Effector memory CD4-positive, alpha-beta T cell (primary cell): ENCODE results near the gene SLC15A3.

Experiments
- DNase-seq, 3 donors: peaks; one replicate each; pipeline ENCODE4 v3.0.0-alpha.2; 2020
- H3K27ac ChIP-seq: 2 replicates; pipeline ENCODE4 v1.7.0; 2013; ENCODE audit warnings: mild to moderate bottlenecking, low read length, moderate library complexity; ENCODE audit not compliant: insufficient read depth, poor library complexity, severe bottlenecking
- H3K27me3 ChIP-seq: replicated peaks from 2 replicates; pipeline ENCODE4 v1.7.0; 2013; ENCODE audit warnings: mild to moderate bottlenecking, low read length; ENCODE audit not compliant: insufficient read depth, control insufficient read depth, poor library complexity, severe bottlenecking
- H3K36me3 ChIP-seq: 2 replicates; pipeline ENCODE4 v1.7.0; 2013; ENCODE audit warnings: mild to moderate bottlenecking, low read length, moderate library complexity; ENCODE audit not compliant: control insufficient read depth, insufficient read depth
- H3K4me1 ChIP-seq: 2 replicates; pipeline ENCODE4 v1.7.0; 2013; ENCODE audit warnings: low read length, mild to moderate bottlenecking; ENCODE audit not compliant: control insufficient read depth, insufficient read depth, poor library complexity, severe bottlenecking
- H3K4me3 ChIP-seq: 2 replicates; pipeline ENCODE4 v1.7.0; 2013; ENCODE audit warnings: low read length, low read depth, mild to moderate bottlenecking; ENCODE audit not compliant: insufficient read depth, poor library complexity, severe bottlenecking
- H3K9me3 ChIP-seq: 2 replicates; pipeline ENCODE4 v1.7.0; 2013; ENCODE audit warnings: mild to moderate bottlenecking, low read length, moderate library complexity; ENCODE audit not compliant: control insufficient read depth

Gene SLC15A3

DNA sequence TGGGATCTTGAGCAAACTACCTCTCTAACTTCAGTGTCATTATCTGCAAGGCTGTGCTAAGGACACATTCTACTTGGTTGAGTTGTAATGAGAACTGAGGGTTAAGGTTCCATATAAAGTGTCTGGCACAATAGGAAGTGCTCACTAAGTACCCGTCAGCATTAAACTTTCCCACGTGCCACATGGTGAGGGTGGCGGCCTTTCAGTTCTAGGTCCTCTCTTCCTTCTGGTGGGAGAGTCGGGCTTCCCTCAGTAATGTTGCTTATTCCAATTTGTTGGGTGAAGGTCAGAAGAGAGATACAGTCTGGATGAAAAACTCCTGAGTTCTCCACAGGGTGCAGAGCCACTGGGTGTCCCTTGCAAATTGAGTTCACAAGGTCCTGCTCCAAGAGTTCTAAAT is 14.9 kb upstream of the SLC15A3 start:
- Histone ChIP-seq H3K4me3 (no peak overlapping the region), H3K27me3 (no peaks in the 10 kb centered on the region), H3K36me3 (no peaks in the 10 kb centered on the region), H3K9me3 (no peaks in the 10 kb centered on the region), H3K4me1 (peaks cover 9% of the 10 kb centered on the region), H3K27ac (no peak overlapping the region)
- DNase-seq = no peak

DNA sequence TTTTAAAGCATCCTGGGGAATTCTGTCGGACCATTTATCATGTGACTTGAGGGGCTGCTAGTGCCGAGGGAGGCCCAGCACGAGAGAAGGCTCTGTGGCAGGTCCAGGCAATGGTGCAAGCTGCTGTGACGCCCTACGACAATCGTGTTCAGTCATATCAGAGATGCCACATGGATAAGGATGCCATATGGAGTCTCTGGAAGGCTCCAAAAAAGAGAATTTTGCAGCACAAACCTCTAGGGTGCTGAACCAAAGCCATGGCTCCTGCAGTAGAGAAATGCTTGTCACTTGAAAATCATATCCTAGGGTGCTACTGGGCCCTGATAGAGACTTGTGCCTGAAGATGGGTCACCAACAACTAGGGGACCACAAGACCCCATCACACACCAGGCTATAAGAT is 12.8 kb upstream of the SLC15A3 start:
- Histone ChIP-seq H3K27me3 (no peaks in the 10 kb centered on the region), H3K4me3 (no peak overlapping the region), H3K9me3 (no peaks in the 10 kb centered on the region), H3K36me3 (no peaks in the 10 kb centered on the region), H3K4me1 (no peaks in the 10 kb centered on the region), H3K27ac (no peak overlapping the region)
- DNase-seq = no peak

DNA sequence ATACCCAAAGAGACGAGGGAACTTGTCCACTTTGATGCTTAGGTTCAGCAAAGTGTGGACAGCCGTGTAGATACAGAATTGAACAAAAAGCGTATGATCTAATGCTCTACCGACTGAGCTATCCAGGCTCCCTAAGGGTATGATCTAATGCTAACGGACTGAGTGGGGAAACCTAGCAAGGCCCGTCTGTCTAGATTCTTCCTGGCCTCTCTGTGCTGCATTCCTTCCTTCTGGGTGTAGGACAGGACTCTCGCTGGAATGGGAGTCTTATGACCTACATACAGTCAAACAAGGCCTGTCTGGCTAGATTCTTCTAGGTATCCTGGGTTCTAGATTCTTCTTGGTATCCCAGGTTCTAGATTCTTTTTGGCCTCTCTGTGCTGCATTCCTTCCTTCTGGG is 8.4 kb upstream of the SLC15A3 start:
- DNase-seq = no peak
- Histone ChIP-seq H3K27ac (no peak overlapping the region), H3K36me3 (no peaks in the 10 kb centered on the region), H3K27me3 (no peaks in the 10 kb centered on the region), H3K4me3 (no peak overlapping the region), H3K4me1 (no peaks in the 10 kb centered on the region), H3K9me3 (no peaks in the 10 kb centered on the region)

DNA sequence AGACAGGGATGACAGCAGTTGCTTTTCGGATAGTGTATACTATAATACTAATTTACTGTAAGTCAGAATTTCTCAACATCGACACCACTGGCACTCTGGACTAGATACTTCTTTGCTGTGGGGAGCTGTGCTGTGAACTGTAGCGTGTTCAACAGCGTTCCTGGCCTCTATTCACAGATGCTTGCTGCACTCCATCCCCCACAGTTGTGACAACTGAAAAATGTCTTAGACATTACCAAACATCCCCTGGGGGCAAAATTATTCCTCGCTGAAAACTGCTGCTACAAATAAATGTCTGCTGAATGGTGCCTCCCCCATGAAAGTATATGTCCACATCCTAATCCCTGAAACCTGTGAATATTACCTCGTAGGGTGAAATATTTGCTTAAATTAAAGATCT is 7.5 kb upstream of the SLC15A3 start:
- no peaks in the 10 kb centered on the region for H3K9me3 ChIP-seq
- no peak overlapping the region for H3K27ac ChIP-seq
- H3K36me3 ChIP-seq = no peaks in the 10 kb centered on the region
- no peak overlapping the region for H3K4me3 ChIP-seq
- no peaks in the 10 kb centered on the region for H3K27me3 ChIP-seq
- DNase-seq = no peak
- no peaks in the 10 kb centered on the region for H3K4me1 ChIP-seq

DNA sequence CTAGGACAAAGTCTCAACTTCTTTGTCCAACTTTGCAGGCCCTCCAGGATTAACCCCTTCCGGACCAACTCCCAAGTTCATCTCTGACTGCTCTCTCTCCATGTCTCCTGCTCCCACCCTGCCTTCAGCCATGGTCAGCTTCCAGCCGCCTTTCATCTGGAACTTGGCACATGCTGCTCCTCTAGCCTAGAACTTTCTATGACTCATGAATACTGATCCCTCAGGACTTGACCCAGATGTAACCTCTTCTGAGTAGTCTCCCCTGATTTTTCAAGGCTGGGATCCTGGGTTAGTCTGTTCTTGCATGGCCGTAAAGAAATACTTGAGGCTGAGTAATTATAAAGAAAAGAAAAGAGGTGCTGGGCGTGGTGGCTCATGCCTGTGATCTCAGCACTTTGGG is 5.2 kb upstream of the SLC15A3 start:
- Histone ChIP-seq H3K9me3 (no peaks in the 10 kb centered on the region), H3K4me3 (no peak overlapping the region), H3K27me3 (peaks cover 5% of the 10 kb centered on the region), H3K27ac (no peak overlapping the region), H3K36me3 (no peaks in the 10 kb centered on the region), H3K4me1 (peaks cover 7% of the 10 kb centered on the region)
- DNase-seq = no peak

DNA sequence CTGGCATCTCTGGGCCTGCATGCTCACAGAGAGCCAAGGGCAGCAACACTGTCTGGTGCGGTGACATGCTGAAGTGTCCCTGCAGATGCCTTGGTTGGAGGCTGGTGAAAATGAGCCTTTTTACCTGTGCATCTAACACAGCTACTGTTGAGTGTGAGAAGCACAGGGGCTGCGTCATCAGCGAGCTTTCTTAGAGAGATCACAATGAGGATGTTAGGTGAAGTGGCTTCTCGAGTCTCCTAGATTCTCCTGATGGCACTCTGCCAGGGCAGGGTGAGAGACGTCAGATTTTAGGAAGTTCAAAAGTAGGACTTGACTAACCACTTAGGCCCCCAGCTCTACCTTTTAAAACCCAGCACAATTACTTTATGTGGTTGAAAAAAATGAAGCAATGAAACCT is 3.6 kb upstream of the SLC15A3 start:
- H3K36me3 ChIP-seq = no peaks in the 10 kb centered on the region
- no peak overlapping the region for H3K27ac ChIP-seq
- DNase-seq = no peak
- no peaks in the 10 kb centered on the region for H3K9me3 ChIP-seq
- no peak overlapping the region for H3K4me3 ChIP-seq
- H3K4me1 ChIP-seq = peaks cover 18% of the 10 kb centered on the region
- H3K27me3 ChIP-seq = peaks cover 14% of the 10 kb centered on the region

DNA sequence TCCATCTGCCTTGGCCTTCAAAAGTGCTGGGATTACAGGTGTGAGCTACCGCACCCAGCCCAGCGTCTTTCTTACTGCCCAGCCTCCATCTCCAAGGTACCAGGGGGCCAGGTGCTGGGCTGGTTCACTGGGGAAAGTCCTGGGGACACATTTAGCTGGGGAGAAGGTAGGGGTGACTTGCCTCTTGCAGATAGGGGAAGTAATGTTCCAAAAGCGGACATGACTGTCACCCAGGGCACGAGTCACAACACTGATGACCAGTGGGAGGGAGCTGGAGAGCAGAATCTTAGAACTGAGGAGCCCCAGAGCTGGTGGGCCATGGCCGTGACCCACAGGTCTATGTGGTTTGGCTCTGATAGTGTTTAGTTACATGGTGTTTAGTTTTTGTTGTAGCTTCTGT is 2.4 kb upstream of the SLC15A3 start:
- peaks cover 14% of the 10 kb centered on the region for H3K27me3 ChIP-seq
- H3K9me3 ChIP-seq = no peaks in the 10 kb centered on the region
- DNase-seq = no peak
- no peak overlapping the region for H3K4me3 ChIP-seq
- no peak overlapping the region for H3K27ac ChIP-seq
- H3K36me3 ChIP-seq = no peaks in the 10 kb centered on the region
- peaks cover 18% of the 10 kb centered on the region for H3K4me1 ChIP-seq

DNA sequence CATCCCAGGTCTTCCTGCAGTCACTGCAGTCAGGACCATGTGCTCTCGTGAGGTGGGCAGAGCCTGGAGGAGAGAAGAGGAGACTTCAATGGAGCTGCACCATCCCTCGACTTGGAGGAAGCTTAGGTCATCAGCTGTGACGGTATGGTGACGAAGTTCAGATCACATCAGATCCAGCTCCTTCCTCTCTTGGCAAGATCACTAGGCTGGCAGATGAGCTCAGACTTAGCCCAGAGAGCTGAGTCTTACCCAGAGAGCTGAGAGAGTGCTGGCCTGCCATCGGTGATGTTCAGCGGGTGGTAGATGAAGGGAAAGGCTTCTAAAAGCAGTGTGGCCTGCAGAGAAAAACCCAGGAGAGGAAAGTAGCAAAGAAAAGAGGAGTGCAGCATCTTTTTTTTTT is 1.8 kb upstream of the SLC15A3 start:
- H3K27me3 ChIP-seq = peaks cover 14% of the 10 kb centered on the region
- H3K4me3 ChIP-seq = no peak overlapping the region
- DNase-seq = no peak
- H3K27ac ChIP-seq = no peak overlapping the region
- no peaks in the 10 kb centered on the region for H3K9me3 ChIP-seq
- peaks cover 18% of the 10 kb centered on the region for H3K4me1 ChIP-seq
- H3K36me3 ChIP-seq = no peaks in the 10 kb centered on the region

DNA sequence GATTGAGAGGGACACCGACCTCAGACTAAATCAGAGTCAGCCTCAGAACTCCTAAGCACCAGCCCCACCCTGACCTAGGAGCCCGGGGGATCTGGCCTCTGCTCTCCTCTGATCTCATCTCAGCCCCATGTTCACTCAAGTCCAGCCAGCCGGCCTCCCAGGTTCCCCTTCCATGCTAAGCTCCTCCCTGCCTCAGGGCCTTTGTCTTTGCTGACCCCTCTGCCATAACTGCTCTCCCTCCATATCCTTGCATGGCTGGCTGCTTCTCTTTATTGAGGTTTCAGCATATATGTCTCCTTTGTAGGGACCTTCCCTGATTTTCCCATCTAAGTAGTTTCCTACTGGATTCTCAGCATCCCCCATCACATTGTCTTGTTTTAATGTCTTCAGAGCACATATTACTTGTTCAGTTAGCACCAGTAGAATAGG is 780 bp upstream of the SLC15A3 start:
- Histone ChIP-seq H3K4me1 (peaks cover 18% of the 10 kb centered on the region), H3K9me3 (no peaks in the 10 kb centered on the region), H3K27ac (peak overlapping the region; percentile 45), H3K27me3 (peaks cover 14% of the 10 kb centered on the region), H3K36me3 (no peaks in the 10 kb centered on the region), H3K4me3 (no peak overlapping the region)
- no peak for DNase-seq

DNA sequence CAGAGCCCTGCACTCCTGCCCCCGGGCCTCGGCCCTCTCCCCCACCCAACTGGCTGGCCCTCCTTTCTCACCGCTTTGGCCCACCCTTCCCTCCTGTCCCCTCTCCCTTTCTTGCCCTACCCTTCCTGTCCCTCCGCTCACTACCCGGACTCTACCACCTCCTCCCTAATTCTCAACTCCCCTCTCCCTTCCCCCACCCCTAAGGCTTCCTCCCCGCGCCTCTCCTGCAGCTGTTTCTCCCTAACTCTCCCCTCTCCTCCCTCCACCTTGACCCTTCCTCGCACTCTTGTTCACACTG is 421 bp downstream of the SLC15A3 start:
- Histone ChIP-seq H3K27me3 (peaks cover 14% of the 10 kb centered on the region), H3K9me3 (no peaks in the 10 kb centered on the region), H3K4me3 (no peak overlapping the region), H3K4me1 (peaks cover 18% of the 10 kb centered on the region), H3K36me3 (no peaks in the 10 kb centered on the region), H3K27ac (no peak overlapping the region)
- no peak for DNase-seq
